ENCODE measurements around the gene SMC5. TPM values are rescaled to one million over a fixed set of nuclear protein-coding genes. Genes with fewer than 3 reads are reported as not detected.

Gene SMC5
- total RNA-seq, 1 experiment from 2014 or later = 27.5 TPM

DNA sequence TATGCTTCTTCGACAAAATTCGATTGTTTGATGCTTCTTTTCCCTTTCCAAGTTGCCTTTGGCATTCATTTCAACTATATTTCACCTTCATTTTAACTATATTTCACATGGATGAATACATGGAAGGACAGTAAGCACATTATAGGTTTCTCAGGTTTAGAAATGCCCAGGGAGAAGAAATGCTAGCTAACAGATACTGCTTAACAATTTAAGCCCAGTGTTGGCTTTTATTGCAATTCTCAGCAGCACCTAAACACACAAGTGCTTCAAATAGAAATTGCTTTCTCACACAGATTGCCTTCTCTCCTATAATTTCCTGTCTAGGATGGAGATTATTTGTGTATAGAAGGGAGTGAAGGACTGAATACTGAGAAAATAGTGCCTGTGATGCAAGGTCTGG lies 30.2 kb upstream of the SMC5 start (continued):
- TF ChIP-seq, protein P1, sequence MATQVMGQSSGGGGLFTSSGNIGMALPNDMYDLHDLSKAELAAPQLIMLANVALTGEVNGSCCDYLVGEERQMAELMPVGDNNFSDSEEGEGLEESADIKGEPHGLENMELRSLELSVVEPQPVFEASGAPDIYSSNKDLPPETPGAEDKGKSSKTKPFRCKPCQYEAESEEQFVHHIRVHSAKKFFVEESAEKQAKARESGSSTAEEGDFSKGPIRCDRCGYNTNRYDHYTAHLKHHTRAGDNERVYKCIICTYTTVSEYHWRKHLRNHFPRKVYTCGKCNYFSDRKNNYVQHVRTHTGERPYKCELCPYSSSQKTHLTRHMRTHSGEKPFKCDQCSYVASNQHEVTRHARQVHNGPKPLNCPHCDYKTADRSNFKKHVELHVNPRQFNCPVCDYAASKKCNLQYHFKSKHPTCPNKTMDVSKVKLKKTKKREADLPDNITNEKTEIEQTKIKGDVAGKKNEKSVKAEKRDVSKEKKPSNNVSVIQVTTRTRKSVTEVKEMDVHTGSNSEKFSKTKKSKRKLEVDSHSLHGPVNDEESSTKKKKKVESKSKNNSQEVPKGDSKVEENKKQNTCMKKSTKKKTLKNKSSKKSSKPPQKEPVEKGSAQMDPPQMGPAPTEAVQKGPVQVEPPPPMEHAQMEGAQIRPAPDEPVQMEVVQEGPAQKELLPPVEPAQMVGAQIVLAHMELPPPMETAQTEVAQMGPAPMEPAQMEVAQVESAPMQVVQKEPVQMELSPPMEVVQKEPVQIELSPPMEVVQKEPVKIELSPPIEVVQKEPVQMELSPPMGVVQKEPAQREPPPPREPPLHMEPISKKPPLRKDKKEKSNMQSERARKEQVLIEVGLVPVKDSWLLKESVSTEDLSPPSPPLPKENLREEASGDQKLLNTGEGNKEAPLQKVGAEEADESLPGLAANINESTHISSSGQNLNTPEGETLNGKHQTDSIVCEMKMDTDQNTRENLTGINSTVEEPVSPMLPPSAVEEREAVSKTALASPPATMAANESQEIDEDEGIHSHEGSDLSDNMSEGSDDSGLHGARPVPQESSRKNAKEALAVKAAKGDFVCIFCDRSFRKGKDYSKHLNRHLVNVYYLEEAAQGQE (IDR thresholded peaks at IDR 0.05; ENCODE audit: low read depth) = no peak
- TF ChIP-seq SRF (IDR thresholded peaks at IDR 0.05; ENCODE audit: low read depth) (no peak), SP1 (IDR thresholded peaks at IDR 0.05; ENCODE audit: low read depth) (no peak), JUND (IDR thresholded peaks at IDR 0.05) (no peak), CEBPB (IDR thresholded peaks at IDR 0.05; ENCODE audit: low read depth) (no peak), FOSL1 (IDR thresholded peaks at IDR 0.05; ENCODE audit: low read depth) (no peak)

DNA sequence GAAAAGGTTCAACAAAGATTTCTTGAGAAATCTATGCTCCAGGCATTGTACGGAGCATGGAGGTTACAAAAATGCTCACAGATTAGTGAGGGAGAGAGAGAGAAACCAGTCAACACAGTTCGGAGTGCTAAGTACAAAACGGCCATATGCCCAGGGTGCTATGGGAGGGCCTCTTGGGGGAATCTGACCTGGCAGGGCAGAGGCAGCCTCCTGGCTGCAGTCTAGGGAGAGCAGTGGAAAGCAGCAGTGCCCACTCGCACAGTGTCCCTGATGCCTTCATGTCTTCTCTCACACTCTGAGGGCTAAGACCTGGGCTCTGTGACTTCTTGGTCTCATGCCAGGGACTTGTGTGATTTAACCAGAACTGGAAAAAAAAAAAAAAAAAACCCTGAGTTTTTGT lies 29.8 kb upstream of the SMC5 start:
- Histone ChIP-seq H3K4me3 (replicated peaks in 1 of 2; ENCODE audit: low read depth in 1 of 2, low read length in 2 of 2) (no peak overlapping the region), H3K4me2 (ENCODE audit: low read length) (no peak overlapping the region), H2AFZ (ENCODE audit: low read depth, low read length, poor library complexity, severe bottlenecking) (no peak overlapping the region), H3K9me3 (ENCODE audit: control insufficient read depth in 1 of 2, insufficient read depth in 1 of 2, low read depth in 1 of 2, low read length in 2 of 2) (no peaks in the 10 kb centered on the region), H3K4me1 (ENCODE audit: control insufficient read depth in 1 of 2, insufficient read depth in 2 of 2, low read length in 2 of 2) (no peaks in the 10 kb centered on the region), H3K9ac (ENCODE audit: low read length) (no peak overlapping the region), H3K27me3 (ENCODE audit: insufficient read depth, low read length) (no peaks in the 10 kb centered on the region), H3K79me2 (ENCODE audit: insufficient read depth, low read length) (no peaks in the 10 kb centered on the region), H4K20me1 (ENCODE audit: insufficient read depth) (no peaks in the 10 kb centered on the region), H3K9me2 (ENCODE audit: insufficient read depth) (no peaks in the 10 kb centered on the region), H3K27ac (ENCODE audit: low read depth, low read length) (no peak overlapping the region), H3K36me3 (ENCODE audit: control insufficient read depth in 1 of 2, insufficient read depth in 2 of 2, low read length in 2 of 2) (no peaks in the 10 kb centered on the region)
- ATAC-seq (no peak), DNase-seq (ENCODE audit: low read depth, low spot score) (no peak)
- ChIA-PET POLR2A (no interaction called here), CTCF (interaction anchor here (1.1 to 2.0 kb wide), 4 partner anchors 114 to 119 kb away, joined by 5 to 6 read pairs (median 6); no protein-coding TSS in a partner anchor), RAD21 (ENCODE audit: low non-redundant PET in 1 of 2, low total read pairs in 2 of 2, uncharacterized antibody in 2 of 2, unreplicated experiment in 2 of 2) (interaction anchor here in 1 of 2 experiments (1.3 kb wide), 1 partner anchor 257 kb away, joined by 4 read pairs; no protein-coding TSS in a partner anchor)
- intact Hi-C loops (cut with micrococcal nuclease) = loop anchor here (1.0 to 10.0 kb wide), 3 partner anchors 117 to 804 kb away; no protein-coding TSS in a partner anchor
- no TSS peak for BruUV-seq (replicated peaks)
- TF ChIP-seq EZH2 (IDR thresholded peaks at IDR 0.05) (no peak), RAD21 (IDR thresholded peaks at IDR 0.05; ENCODE audit: low read depth) (no peak), TCF7L2 (IDR thresholded peaks at IDR 0.05; ENCODE audit: borderline replicate concordance, extremely low read depth, insufficient read depth, insufficient read length) (no peak), ZFX (IDR thresholded peaks at IDR 0.05) (no peak), JUND (IDR thresholded peaks at IDR 0.05) (no peak), CBX3 (IDR thresholded peaks at IDR 0.05; ENCODE audit: low read depth) (no peak), EZH2phosphoT487 (IDR thresholded peaks at IDR 0.05; ENCODE audit: borderline replicate concordance) (no peak), ZBTB33 (IDR thresholded peaks at IDR 0.05; ENCODE audit: extremely low read depth, insufficient replicate concordance, low read length) (no peak), CTCF (IDR thresholded peaks at IDR 0.05 in 2 of 3, conservative IDR thresholded peaks at IDR 0.05 in 1 of 3; ENCODE audit: borderline replicate concordance in 1 of 3, insufficient read depth in 1 of 3, low read depth in 2 of 3, low read length in 2 of 3) (no peak), FOSL1 (IDR thresholded peaks at IDR 0.05; ENCODE audit: low read depth) (no peak), CEBPB (IDR thresholded peaks at IDR 0.05; ENCODE audit: low read depth) (no peak), YY1 (IDR thresholded peaks at IDR 0.05; ENCODE audit: extremely low read depth, insufficient replicate concordance, low read depth, low read length) (no peak), ZNF274 (IDR thresholded peaks at IDR 0.05; ENCODE audit: low read depth, low read length) (no peak), SP1 (IDR thresholded peaks at IDR 0.05; ENCODE audit: low read depth) (no peak)
- TF ChIP-seq, protein P2, sequence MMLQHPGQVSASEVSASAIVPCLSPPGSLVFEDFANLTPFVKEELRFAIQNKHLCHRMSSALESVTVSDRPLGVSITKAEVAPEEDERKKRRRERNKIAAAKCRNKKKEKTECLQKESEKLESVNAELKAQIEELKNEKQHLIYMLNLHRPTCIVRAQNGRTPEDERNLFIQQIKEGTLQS (IDR thresholded peaks at IDR 0.05) = no peak
